HG03280 (cell line): ENCODE results near the gene SORBS2.

Experiments
- ATAC-seq: cut with Tn5 transposase; IDR thresholded peaks from one replicate; pipeline ENCODE4 v1.9.1; 2021; ENCODE audit warnings: mild to moderate bottlenecking, moderate library complexity; ENCODE audit not compliant: unreplicated experiment

Gene SORBS2

DNA sequence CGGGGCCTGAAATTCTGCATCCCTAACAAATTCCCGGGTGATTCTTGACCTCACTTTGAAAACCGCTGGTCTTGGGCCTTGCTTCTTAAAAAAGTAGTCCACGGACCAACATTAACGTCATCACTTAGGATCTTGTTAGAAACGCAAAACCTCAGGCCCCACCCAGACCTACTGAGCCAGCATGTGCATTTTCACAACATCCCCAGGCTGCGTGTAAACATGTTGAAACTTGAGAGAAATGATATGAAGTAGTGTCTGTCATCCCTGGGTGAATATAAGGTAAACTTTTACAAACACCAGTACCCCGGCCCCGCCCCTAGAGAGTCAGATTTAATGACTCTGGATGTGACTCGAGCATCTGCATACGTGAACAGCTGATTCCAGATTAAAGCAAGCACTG, 33.7 kb downstream of the SORBS2 start:
- no peak for ATAC-seq

- no peak for ATAC-seq
Observed at GRCh38 chr4:185775792-185776555, 36.0 kb downstream of the SORBS2 start.

GRCh38 chr4:185774845-185775680, 36.9 kb downstream of the SORBS2 start:
- ATAC-seq: no peak

DNA sequence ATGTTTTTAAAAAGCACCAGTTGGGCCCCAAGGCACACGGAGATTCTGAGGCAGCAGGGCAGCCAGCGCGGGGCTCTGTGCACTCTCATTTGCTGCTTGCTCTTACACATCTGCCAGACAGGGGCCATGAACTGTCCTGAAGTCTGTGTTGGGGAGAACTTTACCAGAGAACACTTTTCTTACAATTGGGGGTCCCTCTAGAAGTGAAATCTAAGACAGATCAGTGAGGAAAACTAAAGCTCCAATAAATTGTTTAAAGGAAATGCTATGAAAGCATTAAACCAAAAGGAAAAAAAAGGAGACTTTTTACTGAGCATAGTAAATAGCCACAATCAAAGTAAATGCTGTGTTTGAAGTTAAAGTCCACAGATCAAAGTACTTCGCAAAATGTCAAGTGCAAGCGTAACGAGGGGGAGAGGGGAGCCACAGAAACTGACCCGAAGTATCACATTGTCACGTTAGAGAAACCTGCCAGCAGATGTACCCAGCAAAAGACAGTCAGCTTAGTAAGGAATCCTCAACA, 37.8 kb downstream of the SORBS2 start:
- ATAC-seq: no peak

DNA sequence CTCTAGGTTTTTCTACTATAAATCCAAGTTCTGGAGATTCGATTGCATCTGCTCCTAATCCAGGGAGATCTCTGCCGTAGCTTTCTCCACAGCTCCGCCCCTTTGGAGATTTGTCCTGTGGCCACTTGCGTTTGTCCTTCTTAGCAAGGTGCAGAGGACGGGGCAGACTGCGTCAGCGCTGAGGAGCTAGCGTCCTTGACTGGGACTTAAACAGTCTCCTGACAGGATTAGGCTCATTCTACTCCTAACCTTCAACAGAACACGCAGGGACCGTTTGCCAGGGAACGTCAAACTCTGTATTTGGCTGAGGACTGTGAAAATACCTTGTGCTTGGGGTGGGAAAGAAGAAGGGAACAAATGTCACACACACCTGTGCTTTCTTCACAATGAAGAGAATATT, 38.6 kb downstream of the SORBS2 start:
- ATAC-seq: no peak

GRCh38 chr4:185772391-185773093, 39.5 kb downstream of the SORBS2 start:
- ATAC-seq: no peak

DNA sequence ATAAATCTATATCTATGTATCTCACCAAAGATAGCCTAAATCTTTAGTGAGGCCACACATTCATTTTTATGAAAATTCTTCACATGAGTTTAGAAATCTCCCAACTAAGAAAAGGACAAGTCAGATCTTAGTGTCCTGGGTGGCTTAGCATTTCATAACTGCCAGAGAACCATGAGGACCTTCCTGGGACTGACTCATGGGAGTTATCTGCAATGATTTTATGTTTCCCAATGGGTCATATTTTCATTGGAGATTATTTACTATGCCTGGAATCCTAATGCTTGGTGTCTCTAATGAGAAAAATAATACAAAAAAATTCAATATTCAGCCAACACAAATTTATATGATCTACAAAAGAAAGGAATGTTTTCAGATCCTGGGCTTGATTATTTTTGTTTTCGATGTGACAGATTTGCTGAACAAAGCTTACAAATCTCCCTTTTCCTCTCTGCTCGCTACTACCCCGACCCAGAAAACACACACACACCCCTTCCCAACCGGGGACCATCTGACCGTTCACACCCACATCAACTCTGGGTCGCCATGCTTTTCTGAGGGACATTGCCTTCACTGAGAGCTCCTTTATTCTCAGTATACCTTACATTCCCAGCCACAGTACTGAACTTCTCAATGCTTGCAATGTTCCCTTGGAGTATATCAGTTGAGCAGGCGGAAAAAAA, 40.1 kb downstream of the SORBS2 start:
- no peak for ATAC-seq

- ATAC-seq: no peak
Observed at GRCh38 chr4:185767528-185767927, 44.5 kb downstream of the SORBS2 start.

DNA sequence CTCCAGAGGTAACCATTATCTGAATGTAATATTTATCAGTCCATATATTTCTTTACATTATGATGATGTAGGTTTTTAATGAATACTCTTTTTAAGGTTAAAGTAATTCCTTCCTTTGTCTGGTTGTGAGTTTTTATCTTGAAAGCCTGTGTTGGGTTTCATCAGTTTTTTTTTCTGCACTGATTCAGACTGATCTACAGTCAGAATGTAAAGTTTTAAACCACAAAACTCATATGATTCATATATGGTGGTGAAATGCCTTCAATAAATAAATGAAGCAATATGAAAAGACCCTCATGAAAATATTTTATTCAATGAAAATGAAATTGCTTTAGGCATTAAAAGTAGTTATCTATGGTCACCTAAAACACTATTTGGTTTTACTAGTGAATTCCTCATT, 47.1 kb downstream of the SORBS2 start:
- ATAC-seq: no peak

GRCh38 chr4:185761352-185762235, 50.4 kb downstream of the SORBS2 start:
- no peak for ATAC-seq

GRCh38 chr4:185758807-185759206, 53.2 kb downstream of the SORBS2 start:
- no peak for ATAC-seq

DNA sequence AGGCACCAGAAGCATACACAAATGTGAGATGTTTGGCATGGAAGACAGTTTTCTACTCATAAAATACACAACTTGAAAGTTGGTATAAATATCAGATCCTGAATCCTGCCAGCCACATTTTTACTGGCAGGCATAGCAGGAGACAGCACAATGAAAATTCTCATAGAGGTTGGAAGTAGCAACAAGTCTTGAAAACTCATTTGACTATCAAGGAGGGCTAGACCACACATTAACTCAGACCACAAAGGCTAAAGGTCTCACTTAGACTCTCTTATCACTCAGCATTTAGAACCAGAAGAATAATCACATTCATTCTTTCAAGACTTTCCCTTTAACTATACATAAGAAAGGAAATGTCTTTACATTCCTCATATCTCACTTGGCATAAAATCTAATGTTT, 56.5 kb downstream of the SORBS2 start:
- ATAC-seq: no peak

GRCh38 chr4:185754961-185755360, 57.0 kb downstream of the SORBS2 start:
- ATAC-seq: no peak

DNA sequence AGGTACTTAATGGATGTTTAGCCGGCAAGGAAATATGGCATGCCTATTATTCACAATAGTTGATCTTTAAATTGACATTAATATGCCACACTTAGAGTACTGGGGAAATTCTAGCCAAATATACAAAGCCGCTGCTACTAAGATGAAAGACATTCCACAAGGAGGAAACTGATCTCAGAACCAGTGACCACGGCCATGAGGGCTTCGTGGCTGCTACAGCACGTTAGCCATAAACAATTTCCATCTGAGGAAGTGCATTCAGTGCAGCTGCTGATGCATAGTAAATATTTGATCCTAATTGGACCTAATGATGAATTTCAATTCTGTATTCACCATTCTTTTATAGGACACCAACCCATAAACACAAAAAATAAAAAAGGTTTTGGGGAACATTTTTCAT, 59.1 kb downstream of the SORBS2 start:
- ATAC-seq: no peak

DNA sequence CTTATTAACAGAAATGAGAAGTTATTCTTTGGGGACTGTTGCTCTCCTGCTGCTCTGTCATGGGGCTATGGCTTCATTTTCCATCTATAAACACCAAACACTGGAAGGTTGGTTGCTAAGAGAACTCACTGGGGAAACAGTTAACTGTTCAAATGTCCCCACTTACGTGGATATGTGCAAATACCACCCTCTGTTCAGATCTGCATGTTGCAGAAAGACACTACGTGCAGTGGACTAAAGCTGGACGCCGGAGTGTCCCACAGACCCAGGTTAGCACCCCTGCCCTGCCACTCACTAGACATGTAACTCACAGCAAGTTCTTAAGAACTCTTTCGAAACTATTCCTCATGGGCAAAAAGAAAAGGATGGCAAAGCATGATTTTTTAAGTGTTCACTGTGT, 62.1 kb downstream of the SORBS2 start:
- ATAC-seq: no peak

DNA sequence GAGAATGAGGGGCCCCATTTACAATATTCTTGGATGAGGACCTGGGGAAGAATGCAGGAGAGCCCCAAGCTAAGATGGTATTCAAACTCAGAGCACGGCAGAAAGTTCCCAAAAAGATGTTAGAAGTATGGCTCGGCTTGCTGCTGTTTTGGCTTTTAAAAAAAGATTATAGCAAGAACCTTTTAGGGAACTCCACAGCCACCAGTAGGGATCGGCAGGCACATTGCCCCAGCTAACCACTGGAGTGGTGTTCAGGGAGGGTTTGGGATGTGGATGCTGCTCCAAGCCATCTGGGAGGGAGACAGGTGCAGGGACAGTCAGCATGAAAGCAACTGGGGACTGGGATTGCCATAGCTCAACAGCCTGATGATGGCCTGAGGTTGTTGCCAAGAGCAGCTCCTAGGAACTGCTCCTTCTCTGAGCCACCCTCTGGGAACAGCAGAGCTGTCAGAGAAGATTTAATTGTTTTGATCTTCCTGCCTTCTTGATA, 63.0 kb downstream of the SORBS2 start:
- no peak for ATAC-seq

- ATAC-seq: no peak
Observed at GRCh38 chr4:185745891-185746290, 66.1 kb downstream of the SORBS2 start.

DNA sequence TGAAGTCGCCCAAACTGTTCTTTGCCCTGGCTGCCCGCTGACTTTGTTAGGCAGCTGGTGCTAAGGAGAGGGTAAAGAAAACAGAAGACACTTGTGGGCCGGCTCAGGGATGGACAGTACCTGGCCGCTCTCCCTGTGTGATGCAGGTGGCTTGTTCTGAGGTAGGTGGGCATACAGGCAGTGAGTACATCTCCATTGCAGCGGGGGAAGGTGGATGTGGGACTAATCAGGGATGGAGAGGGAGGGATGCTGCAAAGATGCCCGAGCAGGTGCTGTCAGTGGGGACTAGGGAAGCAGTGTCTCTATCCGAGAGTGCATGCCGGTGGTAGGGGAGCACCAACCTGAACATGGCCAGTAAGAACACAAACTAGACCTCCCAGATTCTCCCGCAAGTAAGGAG, 67.0 kb downstream of the SORBS2 start:
- no peak for ATAC-seq

DNA sequence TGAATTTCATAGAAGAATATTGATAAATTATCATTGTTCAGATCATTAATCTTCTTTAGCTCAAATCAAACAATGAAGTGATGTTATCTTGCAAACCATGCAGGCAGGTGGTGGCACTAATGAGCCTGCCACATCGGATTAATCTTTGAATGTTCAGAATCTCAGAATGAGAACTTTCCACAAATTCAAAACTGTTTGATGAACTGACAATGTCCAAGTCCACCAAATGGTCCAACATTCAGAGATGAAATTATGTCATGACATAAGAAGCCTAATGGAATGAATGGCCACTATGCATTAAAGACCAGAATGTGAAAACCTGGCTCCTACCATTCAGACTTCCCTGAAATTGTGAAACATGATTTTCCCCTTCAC, 67.5 kb downstream of the SORBS2 start:
- ATAC-seq: no peak
